Breast epithelium (tissue), 3 donors: ENCODE results near the gene GGPS1.
A peak's percentile ranks its signal among the peaks of the same experiment; 100 is the strongest.

ENCODE experiments used
- POLR2AphosphoS5 ChIP-seq, 3 donors: sonication (generic); formaldehyde crosslinking; IDR thresholded peaks; one replicate each; pipeline ENCODE4 v1.6.1; 2017; ENCODE audit warnings: antibody characterized with exemption in 3 of 3
- TF ChIP-seq, protein P1 (sequence below), 3 donors: fragments of 450-650 bp; IDR thresholded peaks; one replicate each; pipeline ENCODE4 v1.5.1; 2016 to 2017; ENCODE audit warnings: antibody characterized with exemption in 3 of 3, mild to moderate bottlenecking in 3 of 3, moderate library complexity in 3 of 3

DNA sequence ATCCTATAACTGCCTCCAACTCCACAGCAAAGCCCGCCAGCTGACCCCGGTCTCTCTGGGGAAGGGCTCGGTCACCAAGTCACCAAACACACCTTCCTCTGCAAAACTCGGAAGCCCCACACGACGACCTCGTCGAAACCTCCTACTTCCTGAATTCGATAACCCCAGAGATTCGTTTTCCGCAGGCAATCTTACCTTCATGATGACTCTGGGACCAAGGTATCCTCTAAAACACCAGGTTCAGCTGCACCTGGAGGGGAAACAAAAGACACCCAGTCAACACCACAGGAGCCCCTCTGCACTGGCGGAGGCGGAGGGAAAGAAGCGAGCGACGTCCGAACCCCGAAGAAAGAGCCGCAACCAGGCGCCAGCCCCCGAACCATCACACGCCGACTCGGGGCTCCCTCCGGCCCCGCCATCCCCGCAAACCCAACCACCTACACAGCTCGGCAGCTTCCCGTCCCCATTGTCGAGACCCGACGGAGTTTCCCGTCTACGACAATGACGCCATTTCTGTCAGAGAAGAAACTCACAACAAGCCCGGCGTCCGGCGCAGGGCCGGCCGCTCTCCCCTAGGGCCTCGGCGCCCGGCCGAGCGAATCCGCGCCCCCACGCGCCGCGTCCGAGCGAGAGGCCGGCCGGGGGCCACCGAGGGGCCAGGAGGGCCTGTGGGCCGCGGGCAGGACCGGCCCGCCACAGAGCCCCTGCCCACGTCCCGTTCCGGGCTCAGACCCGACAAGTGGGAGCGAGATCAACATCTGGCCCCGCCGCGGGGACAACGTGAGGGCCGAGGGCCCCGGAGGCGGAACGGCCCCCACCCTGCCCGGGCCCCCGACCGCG, 1.4 kb upstream of the GGPS1 start:
- TF ChIP-seq, protein P1, sequence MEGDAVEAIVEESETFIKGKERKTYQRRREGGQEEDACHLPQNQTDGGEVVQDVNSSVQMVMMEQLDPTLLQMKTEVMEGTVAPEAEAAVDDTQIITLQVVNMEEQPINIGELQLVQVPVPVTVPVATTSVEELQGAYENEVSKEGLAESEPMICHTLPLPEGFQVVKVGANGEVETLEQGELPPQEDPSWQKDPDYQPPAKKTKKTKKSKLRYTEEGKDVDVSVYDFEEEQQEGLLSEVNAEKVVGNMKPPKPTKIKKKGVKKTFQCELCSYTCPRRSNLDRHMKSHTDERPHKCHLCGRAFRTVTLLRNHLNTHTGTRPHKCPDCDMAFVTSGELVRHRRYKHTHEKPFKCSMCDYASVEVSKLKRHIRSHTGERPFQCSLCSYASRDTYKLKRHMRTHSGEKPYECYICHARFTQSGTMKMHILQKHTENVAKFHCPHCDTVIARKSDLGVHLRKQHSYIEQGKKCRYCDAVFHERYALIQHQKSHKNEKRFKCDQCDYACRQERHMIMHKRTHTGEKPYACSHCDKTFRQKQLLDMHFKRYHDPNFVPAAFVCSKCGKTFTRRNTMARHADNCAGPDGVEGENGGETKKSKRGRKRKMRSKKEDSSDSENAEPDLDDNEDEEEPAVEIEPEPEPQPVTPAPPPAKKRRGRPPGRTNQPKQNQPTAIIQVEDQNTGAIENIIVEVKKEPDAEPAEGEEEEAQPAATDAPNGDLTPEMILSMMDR (IDR thresholded peaks at IDR 0.05) = no peak
- peak in 1 of 3 donors; percentile 28 for TF ChIP-seq POLR2AphosphoS5 (IDR thresholded peaks at IDR 0.05)
